ENCODE results near the gene TRIM29. TPM values are rescaled to one million over a fixed set of nuclear protein-coding genes. Genes with fewer than 3 reads are reported as not detected.

TRIM29 gene
- total and polyA plus RNA-seq, 2 donors (not counting 1 experiment from before 2014, with no cell fraction given), result not detected

- Histone ChIP-seq H3K9ac (ENCODE audit: insufficient read depth, low read length) (no peak overlapping the region), H2AFZ (ENCODE audit: low read length) (no peak overlapping the region), H3K36me3 (ENCODE audit: control insufficient read depth, insufficient read depth, low read length) (no peaks in the 10 kb centered on the region), H3K4me3 (replicated peaks in 1 of 4; ENCODE audit: control extremely low read depth in 1 of 4, insufficient read depth in 1 of 4, low read depth in 3 of 4, low read length in 4 of 4) (no peak overlapping the region), H4K20me1 (ENCODE audit: control insufficient read depth, extremely low read depth, insufficient read depth, low read length) (no peaks in the 10 kb centered on the region), H3K4me2 (ENCODE audit: extremely low read depth, insufficient read depth, low read length) (no peak overlapping the region), H3K4me1 (ENCODE audit: control insufficient read depth, extremely low read depth, insufficient read depth, low read length) (no peaks in the 10 kb centered on the region), H3K27ac (ENCODE audit: insufficient read depth, low read length) (no peak overlapping the region), H3K9me3 (ENCODE audit: control insufficient read depth, insufficient read depth, low read depth, low read length) (no peaks in the 10 kb centered on the region), H3K27me3 (ENCODE audit: control insufficient read depth, insufficient read depth, low read length) (peaks cover 17% of the 10 kb centered on the region), H3K79me2 (ENCODE audit: control insufficient read depth, insufficient read depth, low read length) (no peaks in the 10 kb centered on the region)
- DNase-seq (ENCODE audit: low read depth in 2 of 2), result no peak
- TF ChIP-seq, protein P1, sequence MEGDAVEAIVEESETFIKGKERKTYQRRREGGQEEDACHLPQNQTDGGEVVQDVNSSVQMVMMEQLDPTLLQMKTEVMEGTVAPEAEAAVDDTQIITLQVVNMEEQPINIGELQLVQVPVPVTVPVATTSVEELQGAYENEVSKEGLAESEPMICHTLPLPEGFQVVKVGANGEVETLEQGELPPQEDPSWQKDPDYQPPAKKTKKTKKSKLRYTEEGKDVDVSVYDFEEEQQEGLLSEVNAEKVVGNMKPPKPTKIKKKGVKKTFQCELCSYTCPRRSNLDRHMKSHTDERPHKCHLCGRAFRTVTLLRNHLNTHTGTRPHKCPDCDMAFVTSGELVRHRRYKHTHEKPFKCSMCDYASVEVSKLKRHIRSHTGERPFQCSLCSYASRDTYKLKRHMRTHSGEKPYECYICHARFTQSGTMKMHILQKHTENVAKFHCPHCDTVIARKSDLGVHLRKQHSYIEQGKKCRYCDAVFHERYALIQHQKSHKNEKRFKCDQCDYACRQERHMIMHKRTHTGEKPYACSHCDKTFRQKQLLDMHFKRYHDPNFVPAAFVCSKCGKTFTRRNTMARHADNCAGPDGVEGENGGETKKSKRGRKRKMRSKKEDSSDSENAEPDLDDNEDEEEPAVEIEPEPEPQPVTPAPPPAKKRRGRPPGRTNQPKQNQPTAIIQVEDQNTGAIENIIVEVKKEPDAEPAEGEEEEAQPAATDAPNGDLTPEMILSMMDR (conservative IDR thresholded peaks at IDR 0.05 in 1 of 2, IDR thresholded peaks at IDR 0.05 in 1 of 2; ENCODE audit: low read depth in 1 of 2, low read length in 2 of 2), result no peak
- no peak for TF ChIP-seq EZH2 (IDR thresholded peaks at IDR 0.05; ENCODE audit: low read length, missing control alignments)
These were observed 28.4 kb downstream of the TRIM29 start for GRCh38 chr11:120109531-120109930.

GRCh38 chr11:120108785-120109168 is 29.1 kb downstream of the TRIM29 start:
- Histone ChIP-seq H3K4me2 (ENCODE audit: extremely low read depth, insufficient read depth, low read length) (no peak overlapping the region), H3K27ac (ENCODE audit: insufficient read depth, low read length) (no peak overlapping the region), H3K9ac (ENCODE audit: insufficient read depth, low read length) (no peak overlapping the region), H3K27me3 (ENCODE audit: control insufficient read depth, insufficient read depth, low read length) (peaks cover 17% of the 10 kb centered on the region), H3K79me2 (ENCODE audit: control insufficient read depth, insufficient read depth, low read length) (no peaks in the 10 kb centered on the region), H3K4me3 (replicated peaks in 1 of 4; ENCODE audit: control extremely low read depth in 1 of 4, insufficient read depth in 1 of 4, low read depth in 3 of 4, low read length in 4 of 4) (no peak overlapping the region), H2AFZ (ENCODE audit: low read length) (no peak overlapping the region), H3K36me3 (ENCODE audit: control insufficient read depth, insufficient read depth, low read length) (no peaks in the 10 kb centered on the region), H3K4me1 (ENCODE audit: control insufficient read depth, extremely low read depth, insufficient read depth, low read length) (no peaks in the 10 kb centered on the region), H3K9me3 (ENCODE audit: control insufficient read depth, insufficient read depth, low read depth, low read length) (no peaks in the 10 kb centered on the region), H4K20me1 (ENCODE audit: control insufficient read depth, extremely low read depth, insufficient read depth, low read length) (no peaks in the 10 kb centered on the region)
- TF ChIP-seq EZH2 (IDR thresholded peaks at IDR 0.05; ENCODE audit: low read length, missing control alignments), result no peak
- TF ChIP-seq, protein P1 (conservative IDR thresholded peaks at IDR 0.05 in 1 of 2, IDR thresholded peaks at IDR 0.05 in 1 of 2; ENCODE audit: low read depth in 1 of 2, low read length in 2 of 2), result no peak
- no peak for DNase-seq (ENCODE audit: low read depth in 2 of 2)

DNA sequence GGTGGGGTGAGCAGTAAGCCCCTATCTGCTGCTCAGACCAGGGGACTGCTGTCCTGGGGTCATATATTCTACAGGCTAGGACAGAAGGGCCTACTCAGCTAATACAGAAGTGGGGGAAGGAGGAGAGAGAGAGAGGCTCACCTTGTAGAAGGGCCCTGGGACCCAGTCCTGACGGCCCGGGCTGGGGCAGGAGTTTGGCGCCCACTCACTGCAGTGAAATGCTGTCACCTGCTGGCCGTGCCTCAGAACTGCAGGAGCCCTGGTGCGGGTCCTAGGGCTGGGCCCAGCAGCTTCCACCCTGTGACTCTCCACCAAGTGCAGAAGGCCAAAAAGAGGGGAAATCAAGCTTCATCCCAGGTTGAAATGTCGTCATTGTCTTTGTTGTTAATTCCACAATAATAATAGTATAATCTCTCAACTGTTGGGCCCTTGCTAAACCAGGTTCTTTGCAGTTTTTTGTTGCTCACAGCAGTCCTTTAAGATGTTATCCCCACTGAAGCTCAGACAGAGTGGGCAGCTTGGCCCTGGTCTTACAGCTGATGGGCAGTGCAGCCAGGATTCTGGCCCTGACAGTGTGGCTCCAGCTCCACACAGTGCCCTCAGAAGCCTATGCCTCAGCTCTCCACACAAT is 29.6 kb downstream of the TRIM29 start:
- no peaks in the 10 kb centered on the region for H3K79me2 ChIP-seq (ENCODE audit: control insufficient read depth, insufficient read depth, low read length)
- H3K9me3 ChIP-seq (ENCODE audit: control insufficient read depth, insufficient read depth, low read depth, low read length), result no peaks in the 10 kb centered on the region
- H4K20me1 ChIP-seq (ENCODE audit: control insufficient read depth, extremely low read depth, insufficient read depth, low read length), result no peaks in the 10 kb centered on the region
- H3K4me3 ChIP-seq (replicated peaks in 1 of 4; ENCODE audit: control extremely low read depth in 1 of 4, insufficient read depth in 1 of 4, low read depth in 3 of 4, low read length in 4 of 4), result no peak overlapping the region
- H3K4me1 ChIP-seq (ENCODE audit: control insufficient read depth, extremely low read depth, insufficient read depth, low read length), result no peaks in the 10 kb centered on the region
- no peak overlapping the region for H3K4me2 ChIP-seq (ENCODE audit: extremely low read depth, insufficient read depth, low read length)
- peaks cover 17% of the 10 kb centered on the region for H3K27me3 ChIP-seq (ENCODE audit: control insufficient read depth, insufficient read depth, low read length)
- H3K36me3 ChIP-seq (ENCODE audit: control insufficient read depth, insufficient read depth, low read length), result no peaks in the 10 kb centered on the region
- H2AFZ ChIP-seq (ENCODE audit: low read length), result no peak overlapping the region
- no peak for TF ChIP-seq EZH2 (IDR thresholded peaks at IDR 0.05; ENCODE audit: low read length, missing control alignments)
- TF ChIP-seq, protein P1 (conservative IDR thresholded peaks at IDR 0.05 in 1 of 2, IDR thresholded peaks at IDR 0.05 in 1 of 2; ENCODE audit: low read depth in 1 of 2, low read length in 2 of 2), result peak; percentile 99 to 100
- DNase-seq (ENCODE audit: low read depth in 2 of 2), result peak; percentile 23 to 46
- no peak overlapping the region for H3K27ac ChIP-seq (ENCODE audit: insufficient read depth, low read length)
- no peak overlapping the region for H3K9ac ChIP-seq (ENCODE audit: insufficient read depth, low read length)
